GM18505 (cell line): ENCODE data around the gene DIPK1B.
A peak's percentile ranks its signal among the peaks of the same experiment; 100 is the strongest.
"Not testable (repeated sequence)": the region's sequence is repeated elsewhere in the genome, so short reads cannot be mapped to it uniquely, and the experiment has no call there.

ENCODE experiments used
- ATAC-seq: cut with Tn5 transposase; IDR thresholded peaks from one replicate; pipeline ENCODE4 v1.9.1; 2021; ENCODE audit not compliant: unreplicated experiment
- POLR2A ChIP-seq: IDR thresholded peaks from 4 replicates; pipeline ENCODE4 v1.6.1; 2011; ENCODE audit warnings: borderline replicate concordance; ENCODE audit not compliant: insufficient read depth, insufficient read length; ENCODE audit errors: extremely low read depth

The DIPK1B gene

DNA sequence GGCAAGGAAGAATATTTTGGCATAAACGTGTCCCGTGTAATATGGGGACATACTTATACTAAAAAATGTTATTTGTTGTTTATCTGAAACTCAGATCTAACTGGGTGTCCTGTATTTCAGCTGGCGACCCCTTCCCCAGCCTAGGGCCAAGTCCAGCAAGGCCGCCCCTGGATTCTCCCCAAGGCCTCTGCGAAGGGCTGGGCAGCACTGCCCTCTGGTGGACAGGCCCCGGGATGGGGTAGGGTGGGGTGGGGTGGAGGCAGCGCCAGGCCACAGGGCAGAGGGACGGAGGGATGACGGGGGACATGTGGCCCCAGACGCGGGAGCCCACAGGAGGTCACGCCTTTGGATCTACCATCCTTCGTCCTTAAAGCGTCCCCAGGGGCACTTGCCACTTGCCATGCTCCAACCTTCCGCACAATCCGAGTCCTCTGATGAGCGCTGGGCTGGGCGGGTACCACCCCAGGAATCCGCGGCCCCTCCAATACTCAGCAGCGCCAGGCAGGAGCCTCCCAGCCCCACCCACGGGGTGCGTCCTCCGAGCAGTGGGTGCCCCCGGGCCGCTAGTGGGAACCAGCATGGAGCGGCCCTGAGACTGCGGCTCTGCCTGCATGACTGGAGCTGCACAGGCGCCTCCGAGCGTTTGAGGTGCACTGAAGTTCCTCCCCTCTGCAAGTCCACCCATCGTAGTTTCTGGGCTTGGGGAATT lies 18.1 kb upstream of the DIPK1B start:
- ATAC-seq, result no peak
- TF ChIP-seq POLR2A, result no peak

- no peak for ATAC-seq
- TF ChIP-seq POLR2A, result no peak
Measured at GRCh38 chr9:136694872-136695247, 17.5 kb upstream of the DIPK1B start.

GRCh38 chr9:136695435-136695895 lies 16.9 kb upstream of the DIPK1B start:
- TF ChIP-seq POLR2A, result no peak
- no peak for ATAC-seq

- no peak for TF ChIP-seq POLR2A
- ATAC-seq, result no peak
Measured at GRCh38 chr9:136695955-136696354, 16.4 kb upstream of the DIPK1B start.

GRCh38 chr9:136696502-136696901 lies 15.9 kb upstream of the DIPK1B start:
- no peak for TF ChIP-seq POLR2A
- ATAC-seq, result no peak

DNA sequence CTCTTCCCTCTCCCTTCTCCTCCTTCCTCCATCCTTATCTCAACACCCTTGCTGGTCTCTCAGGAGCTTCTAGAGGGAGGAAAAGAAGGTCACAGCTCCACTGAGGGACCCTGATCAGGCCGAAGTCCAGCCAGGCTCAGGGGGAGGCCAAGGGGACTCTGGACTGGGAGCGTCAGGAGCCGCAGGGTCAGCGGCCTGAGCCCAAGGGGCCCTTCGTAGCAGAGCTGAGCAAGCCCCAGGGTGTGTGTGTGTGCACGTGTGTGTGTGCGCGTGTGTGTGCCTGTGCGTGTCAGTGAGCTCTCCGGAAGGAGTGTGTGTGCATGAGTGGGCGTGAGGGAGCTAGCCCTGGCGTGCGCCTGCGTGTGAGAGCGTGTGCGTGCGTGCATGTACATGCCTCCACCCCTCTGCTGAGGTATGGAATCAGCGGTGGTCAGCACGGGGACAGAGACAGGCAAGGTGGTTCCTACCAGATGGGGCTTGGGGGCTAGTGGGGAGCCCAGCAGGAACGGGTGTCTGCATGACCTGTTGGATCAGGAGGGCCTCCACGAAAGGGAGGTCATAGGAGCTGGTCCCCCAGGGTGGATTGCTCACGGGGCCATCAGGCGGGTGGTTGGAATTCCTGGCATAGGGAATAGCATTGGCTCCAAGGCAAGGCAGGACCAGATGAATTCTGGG lies 15.1 kb upstream of the DIPK1B start:
- ATAC-seq, result no peak
- TF ChIP-seq POLR2A, result no peak

DNA sequence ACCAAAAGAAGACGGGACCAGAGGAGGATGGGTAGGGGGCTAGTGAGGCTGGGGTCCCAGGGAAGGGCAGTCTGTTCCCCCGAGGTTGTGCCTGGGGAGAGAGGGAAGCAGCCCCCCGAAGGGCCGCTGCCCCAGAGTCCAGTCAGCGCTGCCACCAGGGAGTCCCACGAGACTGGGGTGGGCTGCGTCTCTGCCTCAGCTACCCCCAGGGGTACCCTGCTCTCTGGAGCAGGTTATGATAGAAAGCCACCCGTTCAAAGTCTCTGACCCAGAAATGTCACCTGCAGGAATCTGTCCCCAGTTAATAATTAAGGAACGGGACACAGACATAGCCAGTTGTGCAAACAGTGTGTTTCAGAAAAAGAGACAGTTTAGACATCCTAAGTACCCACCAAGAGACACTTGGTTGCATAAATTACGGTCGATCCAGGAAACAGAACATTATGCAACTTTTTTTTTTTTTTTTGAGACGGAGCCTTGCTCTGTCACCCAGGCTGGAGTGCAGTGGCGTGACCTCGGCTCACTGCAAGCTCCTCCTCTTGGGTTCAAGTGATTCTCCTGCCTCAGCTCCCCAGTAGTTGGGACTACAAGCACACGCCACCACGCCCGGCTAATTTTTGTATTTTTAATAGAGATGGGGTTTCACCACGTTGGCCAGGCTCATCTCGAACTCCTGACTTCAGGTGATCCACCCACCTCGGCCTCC lies 14.4 kb upstream of the DIPK1B start:
- ATAC-seq, result no peak

GRCh38 chr9:136698635-136699246 lies 13.6 kb upstream of the DIPK1B start:
- ATAC-seq, result no peak
- no peak for TF ChIP-seq POLR2A

More for the DNA sequence above, 14.4 kb upstream of the DIPK1B start:
- TF ChIP-seq POLR2A, result no peak

- ATAC-seq, result no peak
- no peak for TF ChIP-seq POLR2A
Measured at GRCh38 chr9:136700304-136700703, 12.1 kb upstream of the DIPK1B start.

DNA sequence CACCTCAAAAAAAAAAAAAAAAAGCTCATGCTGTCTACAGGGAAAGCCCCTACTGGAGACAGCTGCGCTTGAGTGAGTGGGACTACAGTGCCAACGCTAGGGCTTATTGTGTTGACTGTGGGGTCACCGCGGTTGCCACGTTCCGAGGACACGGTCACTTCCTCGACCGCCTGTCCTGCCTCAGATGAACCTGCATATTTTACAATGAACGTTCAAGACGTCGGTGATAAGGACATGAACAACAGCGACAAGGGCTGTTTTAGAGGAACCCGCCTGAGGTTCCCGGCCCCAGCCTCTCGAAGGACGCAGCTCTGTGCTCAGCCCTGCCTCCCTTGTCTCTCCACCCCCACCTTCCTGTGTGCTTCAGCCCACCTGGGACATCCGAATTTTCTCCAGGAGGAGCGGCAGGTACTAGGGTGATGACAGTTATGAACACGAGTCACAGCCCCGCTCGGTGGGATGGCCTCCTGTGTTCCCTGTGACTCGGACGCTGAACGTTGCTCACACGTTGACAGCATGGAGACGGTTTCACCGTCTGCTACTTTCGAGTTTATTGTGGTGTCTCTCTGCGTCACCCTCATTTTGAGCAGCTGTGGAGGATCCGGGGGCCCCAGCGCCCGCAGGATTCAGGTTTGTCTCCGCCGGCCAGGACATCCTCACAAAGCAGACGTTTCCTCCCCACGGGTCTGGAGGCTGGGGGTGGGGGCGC lies 11.3 kb upstream of the DIPK1B start:
- ATAC-seq, result no peak
- TF ChIP-seq POLR2A, result peak; percentile 34

DNA sequence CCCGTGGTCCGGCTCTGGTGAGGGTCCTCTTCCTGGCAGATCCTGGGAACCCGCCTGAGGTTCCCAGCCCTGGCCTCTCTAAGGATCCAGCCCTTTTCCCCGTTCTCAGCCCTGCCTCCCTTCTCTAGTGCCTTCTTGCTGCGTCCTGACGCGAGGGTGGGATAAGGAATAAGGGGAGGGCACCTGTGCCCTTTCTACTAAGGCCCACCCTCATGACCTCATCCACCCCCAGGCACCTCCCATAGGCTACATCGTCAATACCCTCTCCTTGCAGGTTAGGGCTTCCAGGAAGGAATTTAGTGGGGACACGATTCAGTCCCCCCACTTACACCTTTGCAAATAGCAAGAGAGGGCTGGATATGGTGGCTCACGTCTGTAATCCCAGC lies 10.7 kb upstream of the DIPK1B start:
- no peak for TF ChIP-seq POLR2A
- ATAC-seq, result no peak

DNA sequence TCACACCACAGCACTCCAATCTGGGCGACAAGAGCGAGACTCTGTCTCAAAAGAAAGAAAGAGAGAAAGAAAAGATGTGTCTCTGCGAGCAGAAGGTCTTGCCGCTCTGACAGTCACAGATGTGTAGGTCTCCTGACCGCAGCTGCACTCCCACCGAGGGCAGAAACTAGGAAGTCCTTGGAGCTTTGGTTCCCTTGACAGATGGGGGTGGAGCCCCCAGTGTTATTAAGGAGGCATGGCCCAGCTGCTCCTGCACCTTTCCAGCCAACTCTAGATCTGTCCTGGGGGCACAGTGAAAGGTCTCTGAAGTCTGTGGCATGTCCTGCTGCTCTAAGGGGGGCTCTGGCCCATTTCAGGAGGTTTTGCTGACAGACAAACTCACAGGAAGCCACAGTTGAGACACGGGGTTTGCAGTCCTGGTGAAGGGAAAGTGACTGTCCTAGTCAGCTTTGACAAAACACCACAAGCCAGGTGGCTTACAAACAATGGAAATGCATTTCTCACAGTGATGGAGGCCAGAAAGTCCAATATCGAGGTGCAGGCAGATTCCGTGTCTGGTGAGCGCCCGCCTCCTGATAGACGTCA lies 9.0 kb upstream of the DIPK1B start:
- no peak for ATAC-seq
- TF ChIP-seq POLR2A, result no peak

GRCh38 chr9:136704741-136705140 lies 7.6 kb upstream of the DIPK1B start:
- not testable (repeated sequence) for ATAC-seq
